ENCODE data around the gene LARGE1. TPM values are rescaled to one million over a fixed set of nuclear protein-coding genes. Genes with fewer than 3 reads are reported as not detected.
"Not testable (repeated sequence)": the region's sequence is repeated elsewhere in the genome, so short reads cannot be mapped to it uniquely, and the experiment has no call there.

The LARGE1 gene
- total RNA-seq, 1 donor from 2014 or later = 2.8 TPM

GRCh38 chr22:33884829-33885228 is 35.4 kb downstream of the LARGE1 start:
- DNase-seq (ENCODE audit: low read depth, low spot score) = no peak

- no peak for DNase-seq (ENCODE audit: low read depth, low spot score)
Measured at GRCh38 chr22:33883961-33884808, 36.1 kb downstream of the LARGE1 start.

- DNase-seq (ENCODE audit: low read depth, low spot score) = no peak
Measured at GRCh38 chr22:33883561-33883960, 36.7 kb downstream of the LARGE1 start.

GRCh38 chr22:33882991-33883390 is 37.3 kb downstream of the LARGE1 start:
- DNase-seq (ENCODE audit: low read depth, low spot score) = no peak

- DNase-seq (ENCODE audit: low read depth, low spot score) = no peak
Measured at GRCh38 chr22:33880986-33881385, 39.3 kb downstream of the LARGE1 start.

GRCh38 chr22:33879796-33880195 is 40.5 kb downstream of the LARGE1 start:
- no peak for DNase-seq (ENCODE audit: low read depth, low spot score)

- DNase-seq (ENCODE audit: low read depth, low spot score) = no peak
Measured at GRCh38 chr22:33875316-33875715, 45.0 kb downstream of the LARGE1 start.

GRCh38 chr22:33874206-33874605 is 46.1 kb downstream of the LARGE1 start:
- DNase-seq (ENCODE audit: low read depth, low spot score) = no peak

GRCh38 chr22:33873666-33874065 is 46.6 kb downstream of the LARGE1 start:
- no peak for DNase-seq (ENCODE audit: low read depth, low spot score)

- no peak for DNase-seq (ENCODE audit: low read depth, low spot score)
Measured at GRCh38 chr22:33873186-33873585, 47.1 kb downstream of the LARGE1 start.

GRCh38 chr22:33871935-33872334 is 48.3 kb downstream of the LARGE1 start:
- DNase-seq (ENCODE audit: low read depth, low spot score) = no peak

- DNase-seq (ENCODE audit: low read depth, low spot score) = no peak
Measured at GRCh38 chr22:33869946-33870345, 50.3 kb downstream of the LARGE1 start.

GRCh38 chr22:33867971-33868370 is 52.3 kb downstream of the LARGE1 start:
- no peak for DNase-seq (ENCODE audit: low read depth, low spot score)

GRCh38 chr22:33867118-33867866 is 53.0 kb downstream of the LARGE1 start:
- no peak for DNase-seq (ENCODE audit: low read depth, low spot score)

GRCh38 chr22:33866511-33866910 is 53.8 kb downstream of the LARGE1 start:
- DNase-seq (ENCODE audit: low read depth, low spot score) = no peak

GRCh38 chr22:33865996-33866395 is 54.3 kb downstream of the LARGE1 start:
- no peak for DNase-seq (ENCODE audit: low read depth, low spot score)

GRCh38 chr22:33865248-33865647 is 55.0 kb downstream of the LARGE1 start:
- no peak for DNase-seq (ENCODE audit: low read depth, low spot score)

GRCh38 chr22:33864723-33865130 is 55.5 kb downstream of the LARGE1 start:
- DNase-seq (ENCODE audit: low read depth, low spot score) = no peak

- DNase-seq (ENCODE audit: low read depth, low spot score) = no peak
Measured at GRCh38 chr22:33861216-33861875, 58.9 kb downstream of the LARGE1 start.

- DNase-seq (ENCODE audit: low read depth, low spot score) = no peak
Measured at GRCh38 chr22:33860386-33860785, 59.9 kb downstream of the LARGE1 start.

GRCh38 chr22:33859311-33859710 is 61.0 kb downstream of the LARGE1 start:
- no peak for DNase-seq (ENCODE audit: low read depth, low spot score)

- not testable (repeated sequence) for DNase-seq (ENCODE audit: low read depth, low spot score)
Measured at GRCh38 chr22:33858653-33859052, 61.6 kb downstream of the LARGE1 start.

Data from pulmonary artery endothelial cell (primary cell).